GM12878 (cell line): ENCODE measurements around the gene P2RY1. TPM values are rescaled to one million over a fixed set of nuclear protein-coding genes. Genes with fewer than 3 reads are reported as not detected.

Experiments
- ATAC-seq: fragments of 200-7000 bp; cut with Tn5 transposase; 3 replicates; pipeline ENCODE4 v1.9.1; 2020; ENCODE audit warnings: mild to moderate bottlenecking, moderate library complexity
- BruUV-seq: library from RNA; stranded (reverse); fragments of 400-500 nt; replicated peaks from 2 replicates; lab custom pipeline; 2021; lab: Mats Ljungman, UMichigan
- CTCF ChIA-PET: fragments of 300-600 bp; sonication (Branson Sonifier 250); formaldehyde crosslinking; extraction: SDS; loops from one replicate; lab custom pipeline; 2021; ENCODE audit warnings: inconsistent platforms; lab: Yijun Ruan, JAX
- POLR2A ChIA-PET: fragments of 350-600 bp; formaldehyde crosslinking; extraction: SDS; loops from one replicate; lab custom pipeline; 2021; ENCODE audit warnings: inconsistent platforms; lab: Charles Lee
- RAD21 ChIA-PET: fragments of 300-600 bp; sonication (Branson Sonifier 250); formaldehyde crosslinking; loops from one replicate; lab custom pipeline; 2023; ENCODE audit warnings: antibody characterized with exemption; ENCODE audit not compliant: unreplicated experiment; lab: Charles Lee
- SMC1A ChIA-PET: fragments of 300-600 bp; sonication (Branson Sonifier 250); formaldehyde crosslinking; loops from one replicate; lab custom pipeline; 2023; ENCODE audit not compliant: unreplicated experiment, uncharacterized antibody; lab: Charles Lee
- DNase-seq: peaks from one replicate; pipeline ENCODE4 v3.0.0-alpha.2; 2011; ENCODE audit warnings: low read depth, low spot score
- FAIRE-seq: peaks from 3 replicates; lab custom pipeline; 2011; peaks lifted over from hg19 to GRCh38; lab: Jason Lieb, UNC
- H2AFZ ChIP-seq: 2 replicates; pipeline ENCODE4 v1.6.0; 2011; ENCODE audit warnings: low read depth, low read length, control low read depth; ENCODE audit not compliant: control insufficient read depth
- H3K27ac ChIP-seq: 2 replicates; pipeline ENCODE4 v1.5.1; 2011; ENCODE audit warnings: control low read depth; ENCODE audit not compliant: control insufficient read depth, insufficient read depth
- H3K27me3 ChIP-seq, 2 experiments: replicated peaks in 1 of 2; 2 replicates each; pipeline versions ENCODE4 v1.6.0 to v1.6.1; 2011; ENCODE audit warnings: low read length in 1 of 2; ENCODE audit not compliant: control insufficient read depth in 2 of 2, insufficient read depth in 2 of 2
- H3K36me3 ChIP-seq, 2 experiments: 2 replicates each; pipeline ENCODE4 v1.5.1; 2011; ENCODE audit warnings: low read length in 1 of 2; ENCODE audit not compliant: control insufficient read depth in 2 of 2, insufficient read depth in 2 of 2
- H3K4me1 ChIP-seq: 2 replicates; pipeline ENCODE4 v1.6.1; 2011; ENCODE audit warnings: mild to moderate bottlenecking, low read length, moderate library complexity, mixed read lengths; ENCODE audit not compliant: control insufficient read depth, insufficient read depth
- H3K4me2 ChIP-seq: 2 replicates; pipeline ENCODE4 v1.6.0; 2011; ENCODE audit warnings: control low read depth; ENCODE audit not compliant: control insufficient read depth, insufficient read depth
- H3K4me3 ChIP-seq: fragments of 200-600 bp; sonication (generic); 2 replicates; pipeline ENCODE4 v1.5.1; 2016
- H3K79me2 ChIP-seq: 2 replicates; pipeline ENCODE4 v1.6.0; 2011; ENCODE audit warnings: low read length; ENCODE audit not compliant: control insufficient read depth, insufficient read depth
- H3K9ac ChIP-seq: 2 replicates; pipeline ENCODE4 v1.8.0; 2011; ENCODE audit warnings: low read length, control low read depth, mixed read lengths; ENCODE audit not compliant: control insufficient read depth, insufficient read depth
- H3K9me3 ChIP-seq: replicated peaks from 3 replicates; pipeline ENCODE4 v1.5.1; 2011; ENCODE audit warnings: mild to moderate bottlenecking, low read length; ENCODE audit not compliant: control insufficient read depth, insufficient read depth
- H4K20me1 ChIP-seq: 2 replicates; pipeline ENCODE4 v1.6.0; 2011; ENCODE audit not compliant: control insufficient read depth, insufficient read depth
- E2F8 ChIP-seq: fragments of 450-650 bp; IDR thresholded peaks from 2 replicates; pipeline ENCODE4 v1.6.1; 2018; ENCODE audit warnings: mild to moderate bottlenecking, low read depth, moderate library complexity; ENCODE audit not compliant: partially characterized antibody
- IRF4 ChIP-seq: IDR thresholded peaks from 2 replicates; pipeline ENCODE4 v1.6.1; 2011; ENCODE audit warnings: low read depth, low read length
- NFYA ChIP-seq: IDR thresholded peaks from 2 replicates; pipeline ENCODE4 v1.6.1; 2011; ENCODE audit warnings: low read depth, mild to moderate bottlenecking, low read length, improper control_type of control experiment, borderline replicate concordance
- PAX8 ChIP-seq: fragments of 450-650 bp; IDR thresholded peaks from 2 replicates; pipeline ENCODE4 v1.6.1; 2017; ENCODE audit warnings: mild to moderate bottlenecking, moderate library complexity
- PML ChIP-seq: IDR thresholded peaks from 2 replicates; pipeline ENCODE4 v1.6.1; 2012; ENCODE audit warnings: low read length, inconsistent platforms
- RBBP5 ChIP-seq: fragments of 200-600 bp; sonication (generic); conservative IDR thresholded peaks from 2 replicates; pipeline ENCODE4 v1.6.1; 2016
- RUNX3 ChIP-seq: IDR thresholded peaks from 2 replicates; pipeline ENCODE4 v1.6.1; 2012; ENCODE audit warnings: low read length, inconsistent platforms
- SUPT20H ChIP-seq: IDR thresholded peaks from 2 replicates; pipeline ENCODE4 v1.6.1; 2011; ENCODE audit warnings: low read depth, mild to moderate bottlenecking, low read length, moderate library complexity, borderline replicate concordance; ENCODE audit not compliant: control insufficient read depth
- WGBS: methylation state at CpG from one replicate; pipeline ENCODE4 v1.1.6; 2016; ENCODE audit warnings: low lambda C conversion rate; ENCODE audit not compliant: insufficient replicate concordance, insufficient coverage; ENCODE audit errors: missing lambda C conversion rate; 5-methylcytosine and 5-hydroxymethylcytosine counted together
- in situ Hi-C: fragments of 300-500 bp; cut with MboI; formaldehyde crosslinking; loops from 9 replicates; pipeline ENCODE4 v1.14.3; 2018; ENCODE audit warnings: mixed read lengths
- intact Hi-C: fragments of 100-400 bp; cut with micrococcal nuclease; formaldehyde crosslinking; loops from one replicate; pipeline ENCODE4 v1.14.2; 2022; ENCODE audit not compliant: unreplicated experiment
- polyA plus RNA-seq, 11 experiments: library from polyadenylated mRNA; depleted of rRNA in 4 of 11; unstranded in 6 of 11; stranded (reverse) in 5 of 11; fragments of >200 nt; fragmentation: Nextera tagmentation in 4 of 11; fragmentation: Illumina TruSeq in 1 of 11; extraction: Ambion mirVana in 4 of 11; extraction: Trizol in 1 of 11; gene quantifications; 1 replicate in 1 of 11; 2 replicates in 10 of 11; pipeline versions ENCODE4 v1.2.1 to v1.2.3, GENCODE V29; 2011 to 2016; ENCODE audit warnings: inconsistent platforms in 2 of 11, missing spikeins in 2 of 11, low read depth in 1 of 11
- total RNA-seq, 4 experiments: library from RNA; depleted of rRNA in 3 of 4; stranded (reverse); fragments of >200 nt in 3 of 4; fragmentation: Illumina TruSeq in 1 of 4; extraction: Trizol in 1 of 4; gene quantifications; 2 replicates each; pipeline versions ENCODE4 v1.2.1 to v1.2.3, GENCODE V29; 2013 to 2021
- TF ChIP-seq, protein P1 (sequence below): fragments of 150-350 bp; IDR thresholded peaks from 2 replicates; pipeline ENCODE4 v1.6.1; 2014; ENCODE audit warnings: mild to moderate bottlenecking, low read depth, low read length

The P2RY1 gene
- total and polyA plus RNA-seq, 10 of the 15 experiments (the other 5 are each of a cell fraction or from before 2014, with no cell fraction given), result 0.01 to 3.4 (median 1.9) TPM

- intact Hi-C loops, result no loop called here
- Histone ChIP-seq H2AFZ (no peak overlapping the region; the same call in 1 of the 2 replicates), H3K4me2 (no peak overlapping the region), H3K9ac (no peak overlapping the region), H4K20me1 (no peaks in the 10 kb centered on the region), H3K27ac (no peak overlapping the region), H3K27me3 (no peaks in the 10 kb centered on the region), H3K4me3 (no peak overlapping the region), H3K79me2 (no peaks in the 10 kb centered on the region), H3K9me3 (no peaks in the 10 kb centered on the region; the same call in 2 of the 3 replicates), H3K4me1 (0 out of 2 replicates have a peak, but pooled peaks cover 3% of the 10 kb centered on the region), H3K36me3 (no peaks in the 10 kb centered on the region)
- BruUV-seq, result no TSS peak
- no CpG with 5 or more reads among the region's 1 CpG for WGBS
- DNase-seq (no peak), ATAC-seq (no peak), FAIRE-seq (peak; percentile 13)
- SMC1A ChIA-PET, result no interaction called here
- in situ Hi-C loops, result no loop called here
- POLR2A ChIA-PET, result interaction anchor here (0.6 kb wide), 1 partner anchor 25 kb away, joined by 3 read pairs; no protein-coding TSS in a partner anchor
- CTCF ChIA-PET, result interaction anchor here (1.7 kb wide), 1 partner anchor 9 kb away, joined by 3 read pairs; no protein-coding TSS in a partner anchor
- TF ChIP-seq RUNX3, result peak; percentile 39
- TF ChIP-seq PML, result no peak
- RAD21 ChIA-PET, result no interaction called here
Measured at GRCh38 chr3:152817400-152817799, 17.5 kb upstream of the P2RY1 start.

DNA sequence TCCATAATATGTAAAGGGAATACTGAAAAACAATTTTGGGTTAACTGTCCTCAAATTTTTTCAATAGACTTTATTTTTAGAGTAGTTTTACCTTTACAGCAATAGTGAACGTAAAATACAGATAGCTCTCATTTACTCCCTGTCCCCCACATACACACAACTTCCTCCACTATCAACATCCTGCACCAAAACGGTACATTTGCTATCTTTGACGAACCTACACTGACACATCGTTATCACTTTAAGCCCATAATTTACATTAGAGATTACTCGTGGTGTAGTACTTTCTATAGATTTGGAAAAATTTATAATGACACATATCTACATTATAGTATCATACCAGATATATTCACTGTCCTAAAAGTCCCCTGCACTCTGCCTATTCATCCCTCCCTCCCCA lies 16.9 kb upstream of the P2RY1 start:
- Histone ChIP-seq H4K20me1 (no peaks in the 10 kb centered on the region), H3K36me3 (no peaks in the 10 kb centered on the region), H3K27me3 (no peaks in the 10 kb centered on the region), H3K27ac (no peak overlapping the region), H3K4me3 (no peak overlapping the region), H3K4me2 (no peak overlapping the region), H3K79me2 (no peaks in the 10 kb centered on the region), H3K4me1 (0 out of 2 replicates have a peak, but pooled peaks cover 3% of the 10 kb centered on the region), H3K9ac (no peak overlapping the region), H2AFZ (no peak overlapping the region), H3K9me3 (no peaks in the 10 kb centered on the region; the same call in 2 of the 3 replicates)
- ChIA-PET POLR2A (no interaction called here), RAD21 (no interaction called here), SMC1A (no interaction called here), CTCF (interaction anchor here (1.7 kb wide), 1 partner anchor 9 kb away, joined by 3 read pairs; no protein-coding TSS in a partner anchor)
- BruUV-seq, result no TSS peak
- no peak for DNase-seq
- in situ Hi-C loops, result no loop called here
- no peak for FAIRE-seq
- 43% methylated on average over 5 of the region's 5 CpGs for WGBS
- no peak for ATAC-seq
- intact Hi-C loops, result no loop called here
- TF ChIP-seq, protein P1, sequence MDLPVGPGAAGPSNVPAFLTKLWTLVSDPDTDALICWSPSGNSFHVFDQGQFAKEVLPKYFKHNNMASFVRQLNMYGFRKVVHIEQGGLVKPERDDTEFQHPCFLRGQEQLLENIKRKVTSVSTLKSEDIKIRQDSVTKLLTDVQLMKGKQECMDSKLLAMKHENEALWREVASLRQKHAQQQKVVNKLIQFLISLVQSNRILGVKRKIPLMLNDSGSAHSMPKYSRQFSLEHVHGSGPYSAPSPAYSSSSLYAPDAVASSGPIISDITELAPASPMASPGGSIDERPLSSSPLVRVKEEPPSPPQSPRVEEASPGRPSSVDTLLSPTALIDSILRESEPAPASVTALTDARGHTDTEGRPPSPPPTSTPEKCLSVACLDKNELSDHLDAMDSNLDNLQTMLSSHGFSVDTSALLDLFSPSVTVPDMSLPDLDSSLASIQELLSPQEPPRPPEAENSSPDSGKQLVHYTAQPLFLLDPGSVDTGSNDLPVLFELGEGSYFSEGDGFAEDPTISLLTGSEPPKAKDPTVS, result no peak
- TF ChIP-seq E2F8 (no peak), NFYA (no peak), SUPT20H (no peak), PAX8 (no peak), RBBP5 (no peak), IRF4 (no peak)
